Activated T-cell treated with anti-CD3 and anti-CD28 coated beads, Interleukin-2, amount 50 U/mL, for 4 hours (primary cell): ENCODE measurements around the gene MRPL43. TPM values are rescaled to one million over a fixed set of nuclear protein-coding genes. Genes with fewer than 3 reads are reported as not detected.

Experiments
- ATAC-seq, 2 donors: fragments of 200-7000 bp; cut with Tn5 transposase; one replicate each; pipeline ENCODE4 v1.10.0; 2021
- DNase-seq: peaks from one replicate; pipeline ENCODE4 v3.0.0-alpha.2; 2020
- H3K27me3 Mint-ChIP-seq: one replicate; pipeline ENCODE4 v1.8.0; 2021; ENCODE audit warnings: low read depth, mixed read lengths
- H3K36me3 Mint-ChIP-seq: one replicate; pipeline ENCODE4 v1.8.0; 2022; ENCODE audit warnings: mixed read lengths; ENCODE audit not compliant: insufficient read depth
- H3K4me1 Mint-ChIP-seq: one replicate; pipeline ENCODE4 v1.8.0; 2021; ENCODE audit warnings: low read depth, mixed read lengths
- H3K4me3 Mint-ChIP-seq: one replicate; pipeline ENCODE4 v1.8.0; 2021; ENCODE audit warnings: mild to moderate bottlenecking, moderate library complexity, mixed read lengths
- H3K9me3 Mint-ChIP-seq: one replicate; pipeline ENCODE4 v1.8.0; 2021; ENCODE audit warnings: mixed read lengths
- total RNA-seq, 3 donors: library from RNA; stranded (reverse); gene quantifications; one replicate each; pipeline ENCODE4 v1.2.1, GENCODE V29; 2021

The MRPL43 gene
- total RNA-seq, 3 donors from 2014 or later: 68.8 to 76.3 (median 69.3) TPM

- no peak for ATAC-seq
- no peak overlapping the region for H3K4me3 Mint-ChIP-seq
- H3K36me3 Mint-ChIP-seq: peaks cover 24% of the 10 kb centered on the region
- no peaks in the 10 kb centered on the region for H3K27me3 Mint-ChIP-seq
- peaks cover 8% of the 10 kb centered on the region for H3K4me1 Mint-ChIP-seq
- DNase-seq: no peak
- no peaks in the 10 kb centered on the region for H3K9me3 Mint-ChIP-seq
Measured at GRCh38 chr10:100963826-100964225, 23.5 kb downstream of the MRPL43 start.

- Mint-ChIP-seq H3K4me1 (no peaks in the 10 kb centered on the region), H3K4me3 (no peak overlapping the region), H3K9me3 (no peaks in the 10 kb centered on the region), H3K27me3 (no peaks in the 10 kb centered on the region), H3K36me3 (peaks cover 28% of the 10 kb centered on the region)
- ATAC-seq: no peak
- DNase-seq: no peak
Measured at GRCh38 chr10:100962351-100963080, 24.8 kb downstream of the MRPL43 start.

- H3K4me3 Mint-ChIP-seq: no peak overlapping the region
- H3K36me3 Mint-ChIP-seq: peaks cover 35% of the 10 kb centered on the region
- no peaks in the 10 kb centered on the region for H3K27me3 Mint-ChIP-seq
- H3K4me1 Mint-ChIP-seq: peaks cover 6% of the 10 kb centered on the region
- ATAC-seq (no peak), DNase-seq (no peak)
- H3K9me3 Mint-ChIP-seq: no peaks in the 10 kb centered on the region
Measured at GRCh38 chr10:100960251-100960650, 27.0 kb downstream of the MRPL43 start.

- Mint-ChIP-seq H3K27me3 (no peaks in the 10 kb centered on the region), H3K36me3 (peaks cover 18% of the 10 kb centered on the region), H3K4me1 (peaks cover 3% of the 10 kb centered on the region), H3K4me3 (no peak overlapping the region), H3K9me3 (no peaks in the 10 kb centered on the region)
- no peak for ATAC-seq
- no peak for DNase-seq
Measured at GRCh38 chr10:100948916-100949315, 38.4 kb downstream of the MRPL43 start.

- no peaks in the 10 kb centered on the region for H3K9me3 Mint-ChIP-seq
- peaks cover 34% of the 10 kb centered on the region for H3K36me3 Mint-ChIP-seq
- ATAC-seq: no peak
- no peak for DNase-seq
- no peaks in the 10 kb centered on the region for H3K27me3 Mint-ChIP-seq
- H3K4me1 Mint-ChIP-seq: peaks cover 16% of the 10 kb centered on the region
- H3K4me3 Mint-ChIP-seq: no peak overlapping the region
Measured at GRCh38 chr10:100945754-100946153, 41.5 kb downstream of the MRPL43 start.

GRCh38 chr10:100943508-100943907, 43.8 kb downstream of the MRPL43 start:
- H3K27me3 Mint-ChIP-seq: no peaks in the 10 kb centered on the region
- H3K4me1 Mint-ChIP-seq: peaks cover 16% of the 10 kb centered on the region
- DNase-seq (no peak), ATAC-seq (peak in 1 of 2 donors; percentile 38)
- no peaks in the 10 kb centered on the region for H3K9me3 Mint-ChIP-seq
- H3K36me3 Mint-ChIP-seq: peaks cover 32% of the 10 kb centered on the region
- H3K4me3 Mint-ChIP-seq: no peak overlapping the region

- H3K9me3 Mint-ChIP-seq: no peaks in the 10 kb centered on the region
- H3K27me3 Mint-ChIP-seq: no peaks in the 10 kb centered on the region
- H3K4me1 Mint-ChIP-seq: peaks cover 16% of the 10 kb centered on the region
- ATAC-seq (no peak), DNase-seq (no peak)
- H3K4me3 Mint-ChIP-seq: no peak overlapping the region
- peaks cover 30% of the 10 kb centered on the region for H3K36me3 Mint-ChIP-seq
Measured at GRCh38 chr10:100942229-100942628, 45.1 kb downstream of the MRPL43 start.

GRCh38 chr10:100939763-100940344, 47.4 kb downstream of the MRPL43 start:
- Mint-ChIP-seq H3K9me3 (no peaks in the 10 kb centered on the region), H3K36me3 (peaks cover 28% of the 10 kb centered on the region), H3K27me3 (no peaks in the 10 kb centered on the region), H3K4me3 (no peak overlapping the region), H3K4me1 (peaks cover 16% of the 10 kb centered on the region)
- no peak for ATAC-seq
- DNase-seq: no peak

Other genes with a start within 250 kb of the MRPL43 start
- not detected for gene PAX2, start 241.9 kb downstream of the MRPL43 start, total RNA-seq
- gene SLF2, start 74.5 kb downstream of the MRPL43 start, total RNA-seq: 10 to 100 TPM; 16.6 to 18.6 (median 17.6) TPM
- gene SEMA4G, start 18.0 kb downstream of the MRPL43 start, total RNA-seq: under 1 TPM; 0.35 to 0.69 (median 0.48) TPM
- 10 to 100 TPM; 49.8 to 55.5 (median 55.5) TPM for gene TWNK, start within 50 bp of the MRPL43 start, total RNA-seq
- 10 to 100 TPM in 1 of 3 donors, 1 to 10 TPM in 2; 9.3 to 10.2 (median 9.8) TPM for gene LZTS2, start 12.3 kb upstream of the MRPL43 start, total RNA-seq
- gene PDZD7, start 43.6 kb upstream of the MRPL43 start, total RNA-seq: under 1 TPM in 2 of 3 donors, not detected in 1; 0.05 to 0.26 TPM
- 1 to 10 TPM; 8.7 to 9.8 (median 9.7) TPM for gene SFXN3, start 43.7 kb upstream of the MRPL43 start, total RNA-seq
- under 1 TPM in 1 of 3 donors, not detected in 2; 0.19 TPM for gene KAZALD1, start 74.5 kb upstream of the MRPL43 start, total RNA-seq
- gene TLX1, start 143.8 kb upstream of the MRPL43 start, total RNA-seq: not detected
- not detected for gene LBX1, start 242.0 kb upstream of the MRPL43 start, total RNA-seq